Motor neuron (in vitro differentiated cells): ENCODE results near the gene MMD. TPM values are rescaled to one million over a fixed set of nuclear protein-coding genes. Genes with fewer than 3 reads are reported as not detected.
"Not testable (repeated sequence)": the region's sequence is repeated elsewhere in the genome, so short reads cannot be mapped to it uniquely, and the experiment has no call there.

Source experiments
- ATAC-seq, 8 experiments: fragments of 200-7000 bp; cut with Tn5 transposase; replicated peaks in 6 of 8; 2 replicates each; pipeline ENCODE4 v1.8.0; 2021; ENCODE audit warnings: mild to moderate bottlenecking in 8 of 8, moderate library complexity in 8 of 8
- H3K27ac ChIP-seq, 2 donors: fragments of 250-450 bp; sonication (Bioruptor Pico); 2 replicates each; pipeline ENCODE4 v1.9.0; 2021; ENCODE audit warnings: antibody characterized with exemption in 2 of 2, mild to moderate bottlenecking in 2 of 2, moderate library complexity in 1 of 2
- H3K4me1 ChIP-seq, 2 donors: fragments of 250-450 bp; sonication (Bioruptor Pico); replicated peaks in 1 of 2; 2 replicates each; pipeline ENCODE4 v1.6.1; 2021; ENCODE audit warnings: antibody characterized with exemption in 2 of 2, mild to moderate bottlenecking in 2 of 2, moderate library complexity in 1 of 2
- H3K4me3 ChIP-seq, 5 donors: fragments of 250-450 bp; sonication (Bioruptor Pico); 2 replicates each; pipeline ENCODE4 v1.9.0; 2021; ENCODE audit warnings: antibody characterized with exemption in 5 of 5, mild to moderate bottlenecking in 5 of 5, moderate library complexity in 4 of 5
- WGBS, 10 experiments: fragments of 450-650 bp; shearing (Covaris generic); methylation state at CpG; one replicate each; pipeline ENCODE4 v1.0.0; 2022; 5-methylcytosine and 5-hydroxymethylcytosine counted together
- in situ Hi-C, 9 experiments: fragments of 400-800 bp; cut with MboI; loops; one replicate each; pipeline ENCODE4 v1.15.0; 2021; ENCODE audit warnings: low sequenced_read_pairs in 9 of 9, low pct_unique_long_range_greater_than_20kb in 2 of 9; ENCODE audit not compliant: unreplicated experiment in 9 of 9
- total RNA-seq, 8 experiments: library from RNA; unstranded; fragments of 300-600 nt; gene quantifications; 2 replicates each; pipeline versions ENCODE4 v1.2.3 to v1.2.4, GENCODE V29; 2022

Gene MMD
- 10 to 100 TPM in 5 of 8 experiments, 1 to 10 TPM in 3; 2.3 to 51.5 (median 45.2) TPM for total RNA-seq

GRCh38 chr17:55421179-55421934 is at the start of gene MMD:
Gene MMD (minus strand): TSS chr17:55421835. CDS start chr17:55421695, 140 bp downstream.
- H3K4me1 ChIP-seq, result peaks cover 3 to 11% of the 10 kb centered on the region in 2 donors
- H3K27ac ChIP-seq, result peak within 1 kb of the TSS; percentile 74 to 76
- ATAC-seq, result peak; percentile 23 to 75 (median 60)
- H3K4me3 ChIP-seq, result peak within 1 kb of the TSS; percentile 60 to 96 (median 67)
- in situ Hi-C loops, result no loop called here
- no CpG with 5 or more reads among the region's 62 CpGs for WGBS, 10 experiments

- H3K27ac ChIP-seq, result no peak overlapping the region
- 0 to 100% (median 43%) methylated on average over 1 to 7 of the region's 7 CpGs for WGBS, 10 experiments
- ATAC-seq, result no peak
- in situ Hi-C loops, result no loop called here
- no peak overlapping the region for H3K4me3 ChIP-seq
- H3K4me1 ChIP-seq, result no peaks in the 10 kb centered on the region
Measured at GRCh38 chr17:55466671-55467070, 45.0 kb upstream of the MMD start.

- H3K4me3 ChIP-seq, in situ Hi-C loops: not testable (repeated sequence)
Measured at GRCh38 chr17:55465771-55466170, 44.1 kb upstream of the MMD start.

GRCh38 chr17:55463600-55463999 is 42.0 kb upstream of the MMD start:
- in situ Hi-C loops, result no loop called here
- H3K4me1 ChIP-seq, result peaks cover 0 to 6% of the 10 kb centered on the region in 2 donors
- no peak overlapping the region for H3K27ac ChIP-seq
- WGBS, 10 experiments, result 10 to 80% (median 50%) methylated on average over 1 to 2 of the region's 2 CpGs; no CpG with 5 or more reads in 3 of the 10 experiments
- H3K4me3 ChIP-seq, result no peak overlapping the region
- no peak for ATAC-seq

More at GRCh38 chr17:55465771-55466170, 44.1 kb upstream of the MMD start:
- H3K27ac ChIP-seq, H3K4me1 ChIP-seq, ATAC-seq: not testable (repeated sequence)
- 60 to 100% (median 80%) methylated on average over 1 to 4 of the region's 4 CpGs; no CpG with 5 or more reads in 5 of the 10 experiments for WGBS, 10 experiments

- peak in 1 of 8 experiments; percentile 26 for ATAC-seq
- Histone ChIP-seq H3K4me3 (no peak overlapping the region), H3K27ac (no peak overlapping the region), H3K4me1 (peaks cover 0 to 6% of the 10 kb centered on the region in 2 donors)
- in situ Hi-C loops, result no loop called here
Measured at GRCh38 chr17:55462711-55463110, 41.1 kb upstream of the MMD start.

- 0 to 100% (median 89%) methylated on average over 1 of the region's 1 CpG; no CpG with 5 or more reads in 5 of the 10 experiments for WGBS, 10 experiments
- Histone ChIP-seq H3K4me3 (no peak overlapping the region), H3K4me1 (peaks cover 0 to 6% of the 10 kb centered on the region in 2 donors), H3K27ac (no peak overlapping the region)
- in situ Hi-C loops, result no loop called here
- ATAC-seq, result no peak
Measured at GRCh38 chr17:55462234-55462633, 40.6 kb upstream of the MMD start.

GRCh38 chr17:55458978-55459377 is 37.3 kb upstream of the MMD start:
- Histone ChIP-seq H3K27ac (peak overlapping the region in 1 of 2 donors; percentile 12), H3K4me1 (peaks cover 0 to 9% of the 10 kb centered on the region in 2 donors), H3K4me3 (no peak overlapping the region)
- peak in 7 of 8 experiments; percentile 70 to 94 (median 86) for ATAC-seq
- WGBS, 10 experiments, result 13 to 80% (median 69%) methylated on average over 1 to 3 of the region's 7 CpGs; no CpG with 5 or more reads in 6 of the 10 experiments
- in situ Hi-C loops, result no loop called here

- ATAC-seq, result peak in 5 of 8 experiments; percentile 9 to 33 (median 17)
- peak overlapping the region in 1 of 2 donors; percentile 12 for H3K27ac ChIP-seq
- H3K4me1 ChIP-seq, result peaks cover 0 to 9% of the 10 kb centered on the region in 2 donors
- H3K4me3 ChIP-seq, result no peak overlapping the region
- 50 to 100% (median 85%) methylated on average over 1 to 5 of the region's 22 CpGs; no CpG with 5 or more reads in 4 of the 10 experiments for WGBS, 10 experiments
- in situ Hi-C loops, result no loop called here
Measured at GRCh38 chr17:55458287-55458900, 36.8 kb upstream of the MMD start.

GRCh38 chr17:55456307-55457240 is 34.9 kb upstream of the MMD start:
- H3K4me1 ChIP-seq, result peaks cover 0 to 9% of the 10 kb centered on the region in 2 donors
- in situ Hi-C loops, result no loop called here
- H3K4me3 ChIP-seq, result no peak overlapping the region
- no peak for ATAC-seq
- H3K27ac ChIP-seq, result no peak overlapping the region
- WGBS, 10 experiments, result 79 to 100% (median 93%) methylated on average over 1 to 5 of the region's 6 CpGs; no CpG with 5 or more reads in 2 of the 10 experiments

GRCh38 chr17:55454906-55455474 is 33.4 kb upstream of the MMD start:
- no peak overlapping the region for H3K27ac ChIP-seq
- peaks cover 0 to 9% of the 10 kb centered on the region in 2 donors for H3K4me1 ChIP-seq
- peak in 3 of 8 experiments; percentile 52 to 94 (median 65) for ATAC-seq
- in situ Hi-C loops, result no loop called here
- no peak overlapping the region for H3K4me3 ChIP-seq
- 20 to 100% (median 75%) methylated on average over 1 to 3 of the region's 4 CpGs; no CpG with 5 or more reads in 6 of the 10 experiments for WGBS, 10 experiments

- Histone ChIP-seq H3K27ac (no peak overlapping the region), H3K4me3 (no peak overlapping the region), H3K4me1 (peaks cover 0 to 7% of the 10 kb centered on the region in 2 donors)
- ATAC-seq, result no peak
- WGBS, 10 experiments, result 7 to 61% (median 22%) methylated on average over 4 to 6 of the region's 6 CpGs; no CpG with 5 or more reads in 1 of the 10 experiments
- in situ Hi-C loops, result no loop called here
Measured at GRCh38 chr17:55453839-55454557, 32.4 kb upstream of the MMD start.
